Measurements from ENCODE around the gene ICA1.

Gene ICA1

GRCh38 chr7:8227261-8227660, 34.7 kb downstream of the ICA1 start:
- Histone ChIP-seq H3K27ac (ENCODE audit: low read depth, low read length) (no peak overlapping the region), H3K4me3 (ENCODE audit: low read depth, low read length) (no peak overlapping the region), H3K27me3 (ENCODE audit: control insufficient read depth, insufficient read depth, low read length) (no peaks in the 10 kb centered on the region), H3K36me3 (ENCODE audit: control insufficient read depth, insufficient read depth, low read length) (no peaks in the 10 kb centered on the region), H3K9me3 (ENCODE audit: control insufficient read depth, insufficient read depth, low read depth, low read length) (no peaks in the 10 kb centered on the region), H3K4me1 (ENCODE audit: control insufficient read depth, insufficient read depth, low read length) (peaks cover 6% of the 10 kb centered on the region), H3K9ac (ENCODE audit: low read length) (no peak overlapping the region)

- Histone ChIP-seq H3K27ac (ENCODE audit: low read depth, low read length) (no peak overlapping the region), H3K36me3 (ENCODE audit: control insufficient read depth, insufficient read depth, low read length) (no peaks in the 10 kb centered on the region), H3K9ac (ENCODE audit: low read length) (no peak overlapping the region), H3K27me3 (ENCODE audit: control insufficient read depth, insufficient read depth, low read length) (no peaks in the 10 kb centered on the region), H3K4me3 (ENCODE audit: low read depth, low read length) (no peak overlapping the region), H3K9me3 (ENCODE audit: control insufficient read depth, insufficient read depth, low read depth, low read length) (no peaks in the 10 kb centered on the region), H3K4me1 (ENCODE audit: control insufficient read depth, insufficient read depth, low read length) (peaks cover 13% of the 10 kb centered on the region)
Measured at GRCh38 chr7:8226501-8226900, 35.5 kb downstream of the ICA1 start.

- peaks cover 28% of the 10 kb centered on the region for H3K4me1 ChIP-seq (ENCODE audit: control insufficient read depth, insufficient read depth, low read length)
- 0 out of 2 replicates have a peak overlapping the region, but pooled peaks have one; percentile 15 for H3K4me3 ChIP-seq (ENCODE audit: low read depth, low read length)
- H3K9me3 ChIP-seq (ENCODE audit: control insufficient read depth, insufficient read depth, low read depth, low read length): no peaks in the 10 kb centered on the region
- H3K9ac ChIP-seq (ENCODE audit: low read length): peak overlapping the region; percentile 61
- H3K36me3 ChIP-seq (ENCODE audit: control insufficient read depth, insufficient read depth, low read length): no peaks in the 10 kb centered on the region
- H3K27me3 ChIP-seq (ENCODE audit: control insufficient read depth, insufficient read depth, low read length): no peaks in the 10 kb centered on the region
- H3K27ac ChIP-seq (ENCODE audit: low read depth, low read length): peak overlapping the region; percentile 44; the same call in 1 of the 2 replicates
Measured at GRCh38 chr7:8221567-8221966, 40.4 kb downstream of the ICA1 start.

DNA sequence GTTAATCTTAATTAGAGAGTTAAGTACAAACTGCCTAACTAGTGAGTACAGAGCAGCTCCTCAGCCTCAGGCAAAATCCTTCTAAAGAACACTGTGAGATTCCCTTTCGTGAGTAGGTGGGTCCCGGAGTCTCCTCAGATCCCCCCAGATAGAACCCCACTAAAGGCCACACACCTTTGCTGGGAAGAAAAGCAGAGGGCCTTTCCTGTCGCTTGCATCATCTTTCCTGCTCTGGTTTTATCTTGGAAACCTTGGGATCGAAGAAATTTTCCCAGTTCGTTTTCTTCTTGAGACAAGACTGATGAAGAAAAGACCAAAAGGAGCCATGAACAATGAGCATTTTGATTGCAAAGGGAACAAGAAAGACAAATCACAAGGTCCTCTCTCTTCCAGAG, 40.9 kb downstream of the ICA1 start:
- Histone ChIP-seq H3K36me3 (ENCODE audit: control insufficient read depth, insufficient read depth, low read length) (no peaks in the 10 kb centered on the region), H3K4me3 (ENCODE audit: low read depth, low read length) (no peak overlapping the region), H3K4me1 (ENCODE audit: control insufficient read depth, insufficient read depth, low read length) (peaks cover 28% of the 10 kb centered on the region), H3K9ac (ENCODE audit: low read length) (peak overlapping the region; percentile 61), H3K27me3 (ENCODE audit: control insufficient read depth, insufficient read depth, low read length) (no peaks in the 10 kb centered on the region), H3K9me3 (ENCODE audit: control insufficient read depth, insufficient read depth, low read depth, low read length) (no peaks in the 10 kb centered on the region), H3K27ac (ENCODE audit: low read depth, low read length) (peak overlapping the region; percentile 44; the same call in 1 of the 2 replicates)

GRCh38 chr7:8220376-8221100, 41.4 kb downstream of the ICA1 start:
- peaks cover 32% of the 10 kb centered on the region for H3K4me1 ChIP-seq (ENCODE audit: control insufficient read depth, insufficient read depth, low read length)
- H3K27me3 ChIP-seq (ENCODE audit: control insufficient read depth, insufficient read depth, low read length): no peaks in the 10 kb centered on the region
- no peaks in the 10 kb centered on the region for H3K9me3 ChIP-seq (ENCODE audit: control insufficient read depth, insufficient read depth, low read depth, low read length)
- H3K27ac ChIP-seq (ENCODE audit: low read depth, low read length): peak overlapping the region; percentile 44; the same call in 1 of the 2 replicates
- H3K4me3 ChIP-seq (ENCODE audit: low read depth, low read length): no peak overlapping the region
- H3K9ac ChIP-seq (ENCODE audit: low read length): peak overlapping the region; percentile 53
- H3K36me3 ChIP-seq (ENCODE audit: control insufficient read depth, insufficient read depth, low read length): no peaks in the 10 kb centered on the region

GRCh38 chr7:8217200-8218068, 44.5 kb downstream of the ICA1 start:
- Histone ChIP-seq H3K27me3 (ENCODE audit: control insufficient read depth, insufficient read depth, low read length) (no peaks in the 10 kb centered on the region), H3K36me3 (ENCODE audit: control insufficient read depth, insufficient read depth, low read length) (no peaks in the 10 kb centered on the region), H3K27ac (ENCODE audit: low read depth, low read length) (no peak overlapping the region), H3K9me3 (ENCODE audit: control insufficient read depth, insufficient read depth, low read depth, low read length) (no peaks in the 10 kb centered on the region), H3K4me1 (ENCODE audit: control insufficient read depth, insufficient read depth, low read length) (peaks cover 44% of the 10 kb centered on the region), H3K9ac (ENCODE audit: low read length) (no peak overlapping the region), H3K4me3 (ENCODE audit: low read depth, low read length) (no peak overlapping the region)

- H3K27ac ChIP-seq (ENCODE audit: low read depth, low read length): no peak overlapping the region
- H3K9ac ChIP-seq (ENCODE audit: low read length): no peak overlapping the region
- no peaks in the 10 kb centered on the region for H3K9me3 ChIP-seq (ENCODE audit: control insufficient read depth, insufficient read depth, low read depth, low read length)
- no peaks in the 10 kb centered on the region for H3K36me3 ChIP-seq (ENCODE audit: control insufficient read depth, insufficient read depth, low read length)
- no peaks in the 10 kb centered on the region for H3K27me3 ChIP-seq (ENCODE audit: control insufficient read depth, insufficient read depth, low read length)
- no peak overlapping the region for H3K4me3 ChIP-seq (ENCODE audit: low read depth, low read length)
- peaks cover 33% of the 10 kb centered on the region for H3K4me1 ChIP-seq (ENCODE audit: control insufficient read depth, insufficient read depth, low read length)
Measured at GRCh38 chr7:8216334-8216690, 45.7 kb downstream of the ICA1 start.

DNA sequence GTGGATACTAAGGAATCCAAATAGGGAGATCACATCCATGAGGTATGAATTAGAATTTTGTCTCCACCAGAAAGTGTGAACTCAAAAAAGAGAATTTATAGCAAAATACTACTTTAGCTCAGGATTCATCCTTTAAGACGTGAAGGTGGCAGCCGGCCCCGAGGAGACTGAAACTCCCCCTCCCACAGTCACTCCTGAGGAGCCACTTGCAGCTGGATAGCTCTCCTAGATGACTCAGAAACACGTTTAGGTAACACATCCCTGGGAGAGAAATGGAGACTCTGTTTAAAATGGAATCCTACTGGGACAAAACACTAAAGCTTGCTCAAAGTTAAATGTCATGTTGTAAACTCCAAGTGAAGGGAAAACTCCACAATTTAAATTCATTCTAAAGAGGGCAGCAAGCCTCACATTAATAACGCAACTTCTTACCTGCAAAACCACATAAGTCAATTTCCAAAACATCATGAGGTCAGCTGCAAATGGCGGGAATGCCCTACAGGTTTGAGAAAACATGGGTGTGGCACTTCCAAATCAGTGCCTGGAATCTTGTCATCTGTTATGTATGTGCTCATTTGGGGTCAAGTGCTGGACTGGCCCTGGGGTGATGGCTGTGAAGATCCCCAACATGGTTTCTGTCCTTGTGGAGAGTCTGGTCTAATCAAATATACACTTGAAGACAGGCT, 46.2 kb downstream of the ICA1 start:
- Histone ChIP-seq H3K27me3 (ENCODE audit: control insufficient read depth, insufficient read depth, low read length) (no peaks in the 10 kb centered on the region), H3K9ac (ENCODE audit: low read length) (no peak overlapping the region), H3K9me3 (ENCODE audit: control insufficient read depth, insufficient read depth, low read depth, low read length) (no peaks in the 10 kb centered on the region), H3K27ac (ENCODE audit: low read depth, low read length) (no peak overlapping the region), H3K4me1 (ENCODE audit: control insufficient read depth, insufficient read depth, low read length) (peaks cover 28% of the 10 kb centered on the region), H3K4me3 (ENCODE audit: low read depth, low read length) (no peak overlapping the region), H3K36me3 (ENCODE audit: control insufficient read depth, insufficient read depth, low read length) (no peaks in the 10 kb centered on the region)

DNA sequence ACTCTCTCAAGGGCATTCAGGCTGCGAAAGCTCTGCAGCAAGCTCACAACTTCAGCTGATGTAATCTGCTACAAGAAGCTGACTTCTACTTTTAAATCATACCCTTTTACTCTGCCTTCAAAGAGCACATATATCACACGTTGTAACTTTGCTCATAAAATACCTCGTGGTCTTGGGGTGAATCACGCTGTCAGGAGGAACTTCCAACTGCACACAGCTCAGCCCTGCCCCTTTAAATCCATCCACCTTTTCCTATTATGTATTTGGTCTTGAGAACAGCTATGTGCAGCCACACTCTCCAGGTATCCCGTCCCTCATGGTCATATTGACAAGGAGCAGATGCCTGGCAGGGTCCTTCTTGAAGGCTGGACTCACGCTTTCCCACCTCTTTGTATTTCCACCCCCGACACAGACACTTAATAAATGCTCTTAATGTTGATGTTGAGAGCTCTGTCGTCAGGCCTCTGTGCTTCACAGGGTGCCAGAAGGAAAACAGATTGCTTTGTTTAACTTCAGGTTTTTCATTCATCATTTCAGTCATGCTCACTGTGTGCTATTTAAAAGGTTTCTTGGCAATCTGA, 47.6 kb downstream of the ICA1 start:
- no peaks in the 10 kb centered on the region for H3K36me3 ChIP-seq (ENCODE audit: control insufficient read depth, insufficient read depth, low read length)
- H3K27me3 ChIP-seq (ENCODE audit: control insufficient read depth, insufficient read depth, low read length): no peaks in the 10 kb centered on the region
- H3K4me1 ChIP-seq (ENCODE audit: control insufficient read depth, insufficient read depth, low read length): peaks cover 26% of the 10 kb centered on the region
- no peak overlapping the region for H3K4me3 ChIP-seq (ENCODE audit: low read depth, low read length)
- H3K9me3 ChIP-seq (ENCODE audit: control insufficient read depth, insufficient read depth, low read depth, low read length): no peaks in the 10 kb centered on the region
- no peak overlapping the region for H3K9ac ChIP-seq (ENCODE audit: low read length)
- H3K27ac ChIP-seq (ENCODE audit: low read depth, low read length): no peak overlapping the region

- Histone ChIP-seq H3K9me3 (ENCODE audit: control insufficient read depth, insufficient read depth, low read depth, low read length) (no peaks in the 10 kb centered on the region), H3K36me3 (ENCODE audit: control insufficient read depth, insufficient read depth, low read length) (no peaks in the 10 kb centered on the region), H3K27ac (ENCODE audit: low read depth, low read length) (no peak overlapping the region), H3K27me3 (ENCODE audit: control insufficient read depth, insufficient read depth, low read length) (no peaks in the 10 kb centered on the region), H3K4me1 (ENCODE audit: control insufficient read depth, insufficient read depth, low read length) (peaks cover 32% of the 10 kb centered on the region), H3K9ac (ENCODE audit: low read length) (no peak overlapping the region), H3K4me3 (ENCODE audit: low read depth, low read length) (no peak overlapping the region)
Measured at GRCh38 chr7:8213381-8213780, 48.6 kb downstream of the ICA1 start.
